Liver (tissue), 9 donors: ENCODE results near the gene HMGN3. TPM values are rescaled to one million over a fixed set of nuclear protein-coding genes. Genes with fewer than 3 reads are reported as not detected.

Experiments
- DNase-seq: peaks from one replicate; pipeline ENCODE4 v3.0.0-alpha.2; 2017; ENCODE audit warnings: low spot score
- H3K27ac ChIP-seq, 2 donors: one replicate each; pipeline ENCODE4 v1.7.0; 2013; ENCODE audit warnings: inconsistent platforms in 2 of 2, low read length in 2 of 2, control low read depth in 1 of 2, low read depth in 1 of 2, mild to moderate bottlenecking in 1 of 2
- H3K27me3 ChIP-seq, 4 donors: one replicate each; pipeline versions ENCODE4 v1.6.1 to v1.7.0; 2013; ENCODE audit warnings: low read length in 3 of 4, inconsistent platforms in 1 of 4, mild to moderate bottlenecking in 1 of 4, moderate library complexity in 1 of 4; ENCODE audit not compliant: control insufficient read depth in 4 of 4, insufficient read depth in 4 of 4
- H3K36me3 ChIP-seq, 4 donors: one replicate each; pipeline versions ENCODE4 v1.6.1 to v1.7.0; 2013; ENCODE audit warnings: low read length in 3 of 4, mild to moderate bottlenecking in 3 of 4, low read depth in 1 of 4, moderate library complexity in 1 of 4; ENCODE audit not compliant: control insufficient read depth in 4 of 4, insufficient read depth in 3 of 4
- H3K4me1 ChIP-seq, 4 donors: one replicate each; pipeline versions ENCODE4 v1.6.1 to v1.7.0; 2013; ENCODE audit warnings: low read length in 3 of 4, mild to moderate bottlenecking in 3 of 4, moderate library complexity in 1 of 4; ENCODE audit not compliant: control insufficient read depth in 4 of 4, insufficient read depth in 4 of 4
- H3K4me3 ChIP-seq, 3 donors: one replicate each; pipeline versions ENCODE4 v1.6.1 to v1.7.0; 2013; ENCODE audit warnings: low read length in 3 of 3, control low read depth in 1 of 3, low read depth in 1 of 3, mild to moderate bottlenecking in 1 of 3
- H3K9ac ChIP-seq, 2 donors: one replicate each; pipeline ENCODE4 v1.7.0; 2013; ENCODE audit warnings: low read length in 2 of 2, mild to moderate bottlenecking in 2 of 2, moderate library complexity in 2 of 2, control low read depth in 1 of 2, low read depth in 1 of 2
- H3K9me3 ChIP-seq, 4 donors: one replicate each; pipeline versions ENCODE4 v1.6.1 to v1.7.0; 2013; ENCODE audit warnings: low read length in 3 of 4; ENCODE audit not compliant: control insufficient read depth in 4 of 4
- EGR1 ChIP-seq, 2 donors: IDR thresholded peaks; 2 replicates each; pipeline ENCODE4 v1.6.1; 2016 to 2018; ENCODE audit warnings: antibody characterized with exemption in 2 of 2, low read depth in 2 of 2
- FOXA1 ChIP-seq: IDR thresholded peaks from 2 replicates; pipeline ENCODE4 v1.6.1; 2016; ENCODE audit warnings: antibody characterized with exemption
- FOXA2 ChIP-seq: IDR thresholded peaks from 2 replicates; pipeline ENCODE4 v1.6.1; 2016; ENCODE audit warnings: antibody characterized with exemption
- GABPA ChIP-seq, 2 donors: IDR thresholded peaks in 1 of 2; conservative IDR thresholded peaks in 1 of 2; 2 replicates each; pipeline ENCODE4 v1.6.1; 2016; ENCODE audit warnings: antibody characterized with exemption in 2 of 2, mild to moderate bottlenecking in 1 of 2, moderate library complexity in 1 of 2
- HNF4A ChIP-seq, 2 donors: conservative IDR thresholded peaks; 2 replicates each; pipeline ENCODE4 v1.6.1; 2016; ENCODE audit warnings: antibody characterized with exemption in 2 of 2, mild to moderate bottlenecking in 2 of 2
- HNF4G ChIP-seq: IDR thresholded peaks from 2 replicates; pipeline ENCODE4 v1.6.1; 2016; ENCODE audit warnings: antibody characterized with exemption
- JUND ChIP-seq, 2 donors: IDR thresholded peaks; 2 replicates each; pipeline ENCODE4 v1.6.1; 2016; ENCODE audit warnings: antibody characterized with exemption in 2 of 2
- MAX ChIP-seq: IDR thresholded peaks from 2 replicates; pipeline ENCODE4 v1.6.1; 2016; ENCODE audit warnings: antibody characterized with exemption
- NR2F2 ChIP-seq: IDR thresholded peaks from 2 replicates; pipeline ENCODE4 v1.6.1; 2016; ENCODE audit warnings: antibody characterized with exemption
- RAD21 ChIP-seq, 2 donors: IDR thresholded peaks; 2 replicates each; pipeline ENCODE4 v1.6.1; 2016; ENCODE audit warnings: antibody characterized with exemption in 2 of 2, mild to moderate bottlenecking in 2 of 2
- RXRA ChIP-seq, 2 donors: IDR thresholded peaks; 2 replicates each; pipeline ENCODE4 v1.6.1; 2017 to 2018; ENCODE audit warnings: antibody characterized with exemption in 2 of 2, mild to moderate bottlenecking in 1 of 2
- SP1 ChIP-seq: IDR thresholded peaks from 2 replicates; pipeline ENCODE4 v1.6.1; 2018; ENCODE audit warnings: antibody characterized with exemption, mild to moderate bottlenecking
- TAF1 ChIP-seq: conservative IDR thresholded peaks from 2 replicates; pipeline ENCODE4 v1.6.1; 2016; ENCODE audit warnings: antibody characterized with exemption, mild to moderate bottlenecking
- YY1 ChIP-seq: IDR thresholded peaks from 2 replicates; pipeline ENCODE4 v1.6.1; 2016; ENCODE audit warnings: antibody characterized with exemption, mild to moderate bottlenecking
- WGBS: extraction: QIAGEN DNeasy Blood & Tissue Kit; methylation state at CpG from one replicate; pipeline ENCODE4 v1.1.7; 2013; 5-methylcytosine and 5-hydroxymethylcytosine counted together
- polyA plus RNA-seq, 2 donors: library from polyadenylated mRNA; stranded (reverse) in 1 of 2; unstranded in 1 of 2; fragments of 200-250 nt in 1 of 2; fragments of >200 nt in 1 of 2; fragmentation: Nextera tagmentation in 1 of 2; extraction: Ambion mirVana in 1 of 2; gene quantifications; one replicate each; pipeline versions ENCODE4 v1.2.1 to v1.2.3, GENCODE V29; 2013 to 2015
- total RNA-seq, 2 donors: library from RNA; depleted of rRNA; stranded (reverse); fragments of >200 nt; gene quantifications; one replicate each; pipeline ENCODE4 v1.2.3, GENCODE V29; 2014
- TF ChIP-seq, protein P1 (sequence below): IDR thresholded peaks from 2 replicates; pipeline ENCODE4 v1.6.1; 2016; ENCODE audit warnings: antibody characterized with exemption
- TF ChIP-seq, protein P2 (sequence below): IDR thresholded peaks from 2 replicates; pipeline ENCODE4 v1.6.1; 2016; ENCODE audit warnings: antibody characterized with exemption
- TF ChIP-seq, protein P3 (sequence below): fragments of 150-350 bp; IDR thresholded peaks from 2 replicates; pipeline ENCODE4 v1.5.1; 2017; ENCODE audit warnings: improper control_type of control experiment, low read depth, low read length; ENCODE audit not compliant: missing input control
- TF ChIP-seq, protein P4 (sequence below): IDR thresholded peaks from 2 replicates; pipeline ENCODE4 v1.6.1; 2016; ENCODE audit warnings: antibody characterized with exemption, mild to moderate bottlenecking
- donor health status: healthy.
- donor health status: healthy.
- donor health status: healthy.
- donor health status: healthy.
- donor health status: healthy.

HMGN3 gene
- total and polyA plus RNA-seq, 4 donors, result 26.7 to 112 (median 44.3) TPM

GRCh38 chr6:79223611-79224404 lies 10.7 kb downstream of the HMGN3 start:
- Histone ChIP-seq H3K9ac (no peak overlapping the region), H3K4me1 (peaks cover 0 to 3% (median under 1%) of the 10 kb centered on the region in 4 donors), H3K36me3 (no peaks in the 10 kb centered on the region), H3K9me3 (no peaks in the 10 kb centered on the region), H3K27me3 (no peaks in the 10 kb centered on the region), H3K4me3 (no peak overlapping the region), H3K27ac (no peak overlapping the region)
- no peak for TF ChIP-seq HNF4A (conservative IDR thresholded peaks at IDR 0.05)
- no peak for DNase-seq
- 91% methylated on average over 3 of the region's 3 CpGs for WGBS

DNA sequence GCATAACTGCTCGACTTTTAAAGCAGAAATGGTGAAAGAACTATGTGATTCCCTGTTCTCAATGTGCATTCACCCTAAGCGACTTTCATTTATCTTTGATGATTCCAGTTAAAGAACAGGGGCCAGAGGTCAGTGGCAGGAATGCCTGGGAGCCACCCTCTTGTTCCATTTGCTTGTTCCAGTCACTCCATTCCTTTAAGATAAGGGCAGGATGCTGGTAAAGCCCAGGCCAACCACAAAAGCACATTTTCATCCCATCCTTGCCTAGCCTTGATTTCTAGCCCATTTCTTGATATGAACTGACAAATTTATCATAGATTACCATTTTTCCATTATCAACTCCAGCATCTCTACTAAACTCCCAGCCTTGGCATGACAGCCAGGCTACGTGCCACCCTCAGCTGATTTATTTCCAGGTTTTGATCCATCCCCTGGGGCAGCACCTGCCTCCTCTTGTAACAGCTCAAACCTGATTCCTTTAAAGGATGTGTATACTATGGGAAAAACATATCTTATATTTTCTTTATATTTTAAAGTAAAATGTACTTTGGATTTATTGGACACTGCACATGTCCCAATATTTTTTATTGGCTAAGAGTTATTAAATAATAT lies 19.2 kb downstream of the HMGN3 start:
- TF ChIP-seq, protein P1, sequence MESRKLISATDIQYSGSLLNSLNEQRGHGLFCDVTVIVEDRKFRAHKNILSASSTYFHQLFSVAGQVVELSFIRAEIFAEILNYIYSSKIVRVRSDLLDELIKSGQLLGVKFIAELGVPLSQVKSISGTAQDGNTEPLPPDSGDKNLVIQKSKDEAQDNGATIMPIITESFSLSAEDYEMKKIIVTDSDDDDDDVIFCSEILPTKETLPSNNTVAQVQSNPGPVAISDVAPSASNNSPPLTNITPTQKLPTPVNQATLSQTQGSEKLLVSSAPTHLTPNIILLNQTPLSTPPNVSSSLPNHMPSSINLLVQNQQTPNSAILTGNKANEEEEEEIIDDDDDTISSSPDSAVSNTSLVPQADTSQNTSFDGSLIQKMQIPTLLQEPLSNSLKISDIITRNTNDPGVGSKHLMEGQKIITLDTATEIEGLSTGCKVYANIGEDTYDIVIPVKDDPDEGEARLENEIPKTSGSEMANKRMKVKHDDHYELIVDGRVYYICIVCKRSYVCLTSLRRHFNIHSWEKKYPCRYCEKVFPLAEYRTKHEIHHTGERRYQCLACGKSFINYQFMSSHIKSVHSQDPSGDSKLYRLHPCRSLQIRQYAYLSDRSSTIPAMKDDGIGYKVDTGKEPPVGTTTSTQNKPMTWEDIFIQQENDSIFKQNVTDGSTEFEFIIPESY, result no peak
- TF ChIP-seq NR2F2 (peak; percentile 91), SP1 (no peak), RAD21 (IDR thresholded peaks at IDR 0.05) (peak in 1 of 2 donors; percentile 10), RXRA (IDR thresholded peaks at IDR 0.05) (no peak)
- no peak overlapping the region for H3K27ac ChIP-seq
- WGBS, result 54% methylated on average over 3 of the region's 3 CpGs
- DNase-seq, result no peak
- H3K27me3 ChIP-seq, result no peaks in the 10 kb centered on the region
- H3K4me1 ChIP-seq, result peaks cover 0 to 6% (median 3%) of the 10 kb centered on the region in 4 donors
- H3K9me3 ChIP-seq, result no peaks in the 10 kb centered on the region
- no peaks in the 10 kb centered on the region for H3K36me3 ChIP-seq
- no peak overlapping the region for H3K9ac ChIP-seq
- no peak overlapping the region for H3K4me3 ChIP-seq

- peaks cover 0 to 6% (median 3%) of the 10 kb centered on the region in 4 donors for H3K4me1 ChIP-seq
- no peaks in the 10 kb centered on the region for H3K36me3 ChIP-seq
- H3K27me3 ChIP-seq, result no peaks in the 10 kb centered on the region
- no peaks in the 10 kb centered on the region for H3K9me3 ChIP-seq
- no peak for DNase-seq
- H3K27ac ChIP-seq, result no peak overlapping the region
- H3K4me3 ChIP-seq, result no peak overlapping the region
- WGBS, result 92% methylated on average over 2 of the region's 2 CpGs
- no peak overlapping the region for H3K9ac ChIP-seq
- no peak for TF ChIP-seq YY1
- no peak for TF ChIP-seq MAX
- TF ChIP-seq TAF1, result no peak
- no peak for TF ChIP-seq HNF4G
- TF ChIP-seq FOXA2, result no peak
- TF ChIP-seq JUND (IDR thresholded peaks at IDR 0.05), result no peak
- TF ChIP-seq, protein P2, sequence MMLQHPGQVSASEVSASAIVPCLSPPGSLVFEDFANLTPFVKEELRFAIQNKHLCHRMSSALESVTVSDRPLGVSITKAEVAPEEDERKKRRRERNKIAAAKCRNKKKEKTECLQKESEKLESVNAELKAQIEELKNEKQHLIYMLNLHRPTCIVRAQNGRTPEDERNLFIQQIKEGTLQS, result no peak
- TF ChIP-seq SP1, result no peak
- TF ChIP-seq, protein P3, sequence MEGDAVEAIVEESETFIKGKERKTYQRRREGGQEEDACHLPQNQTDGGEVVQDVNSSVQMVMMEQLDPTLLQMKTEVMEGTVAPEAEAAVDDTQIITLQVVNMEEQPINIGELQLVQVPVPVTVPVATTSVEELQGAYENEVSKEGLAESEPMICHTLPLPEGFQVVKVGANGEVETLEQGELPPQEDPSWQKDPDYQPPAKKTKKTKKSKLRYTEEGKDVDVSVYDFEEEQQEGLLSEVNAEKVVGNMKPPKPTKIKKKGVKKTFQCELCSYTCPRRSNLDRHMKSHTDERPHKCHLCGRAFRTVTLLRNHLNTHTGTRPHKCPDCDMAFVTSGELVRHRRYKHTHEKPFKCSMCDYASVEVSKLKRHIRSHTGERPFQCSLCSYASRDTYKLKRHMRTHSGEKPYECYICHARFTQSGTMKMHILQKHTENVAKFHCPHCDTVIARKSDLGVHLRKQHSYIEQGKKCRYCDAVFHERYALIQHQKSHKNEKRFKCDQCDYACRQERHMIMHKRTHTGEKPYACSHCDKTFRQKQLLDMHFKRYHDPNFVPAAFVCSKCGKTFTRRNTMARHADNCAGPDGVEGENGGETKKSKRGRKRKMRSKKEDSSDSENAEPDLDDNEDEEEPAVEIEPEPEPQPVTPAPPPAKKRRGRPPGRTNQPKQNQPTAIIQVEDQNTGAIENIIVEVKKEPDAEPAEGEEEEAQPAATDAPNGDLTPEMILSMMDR, result no peak
- TF ChIP-seq, protein P4, sequence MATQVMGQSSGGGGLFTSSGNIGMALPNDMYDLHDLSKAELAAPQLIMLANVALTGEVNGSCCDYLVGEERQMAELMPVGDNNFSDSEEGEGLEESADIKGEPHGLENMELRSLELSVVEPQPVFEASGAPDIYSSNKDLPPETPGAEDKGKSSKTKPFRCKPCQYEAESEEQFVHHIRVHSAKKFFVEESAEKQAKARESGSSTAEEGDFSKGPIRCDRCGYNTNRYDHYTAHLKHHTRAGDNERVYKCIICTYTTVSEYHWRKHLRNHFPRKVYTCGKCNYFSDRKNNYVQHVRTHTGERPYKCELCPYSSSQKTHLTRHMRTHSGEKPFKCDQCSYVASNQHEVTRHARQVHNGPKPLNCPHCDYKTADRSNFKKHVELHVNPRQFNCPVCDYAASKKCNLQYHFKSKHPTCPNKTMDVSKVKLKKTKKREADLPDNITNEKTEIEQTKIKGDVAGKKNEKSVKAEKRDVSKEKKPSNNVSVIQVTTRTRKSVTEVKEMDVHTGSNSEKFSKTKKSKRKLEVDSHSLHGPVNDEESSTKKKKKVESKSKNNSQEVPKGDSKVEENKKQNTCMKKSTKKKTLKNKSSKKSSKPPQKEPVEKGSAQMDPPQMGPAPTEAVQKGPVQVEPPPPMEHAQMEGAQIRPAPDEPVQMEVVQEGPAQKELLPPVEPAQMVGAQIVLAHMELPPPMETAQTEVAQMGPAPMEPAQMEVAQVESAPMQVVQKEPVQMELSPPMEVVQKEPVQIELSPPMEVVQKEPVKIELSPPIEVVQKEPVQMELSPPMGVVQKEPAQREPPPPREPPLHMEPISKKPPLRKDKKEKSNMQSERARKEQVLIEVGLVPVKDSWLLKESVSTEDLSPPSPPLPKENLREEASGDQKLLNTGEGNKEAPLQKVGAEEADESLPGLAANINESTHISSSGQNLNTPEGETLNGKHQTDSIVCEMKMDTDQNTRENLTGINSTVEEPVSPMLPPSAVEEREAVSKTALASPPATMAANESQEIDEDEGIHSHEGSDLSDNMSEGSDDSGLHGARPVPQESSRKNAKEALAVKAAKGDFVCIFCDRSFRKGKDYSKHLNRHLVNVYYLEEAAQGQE, result no peak
- no peak for TF ChIP-seq RAD21 (IDR thresholded peaks at IDR 0.05)
- no peak for TF ChIP-seq FOXA1
- TF ChIP-seq GABPA (IDR thresholded peaks at IDR 0.05 in 1 of 2, conservative IDR thresholded peaks at IDR 0.05 in 1 of 2), result no peak
- TF ChIP-seq RXRA (IDR thresholded peaks at IDR 0.05), result no peak
- no peak for TF ChIP-seq EGR1 (IDR thresholded peaks at IDR 0.05; ENCODE audit: low read depth in 2 of 2)
- no peak for TF ChIP-seq HNF4A (conservative IDR thresholded peaks at IDR 0.05)
- no peak for TF ChIP-seq NR2F2
Measured at GRCh38 chr6:79212859-79213258, 21.6 kb downstream of the HMGN3 start.
